ENCODE results near the gene LIME1. TPM values are rescaled to one million over a fixed set of nuclear protein-coding genes. Genes with fewer than 3 reads are reported as not detected.

The LIME1 gene
- total RNA-seq, 1 experiment from 2014 or later = 4.5 TPM

GRCh38 chr20:63746751-63747315 lies 10.4 kb downstream of the LIME1 start (continued):
- TF ChIP-seq NR3C1 (CRISPR knock-in tag; conservative IDR thresholded peaks at IDR 0.05; ENCODE audit: low read depth) (no peak), TP53 (CRISPR knock-in tag; IDR thresholded peaks at IDR 0.05) (no peak), FOXP4 (CRISPR knock-in tag; IDR thresholded peaks at IDR 0.05) (no peak)

- no peaks in the 10 kb centered on the region for H3K27me3 Mint-ChIP-seq (ENCODE audit: low read depth)
- H3K4me3 Mint-ChIP-seq = no peak overlapping the region
- CTCF ChIA-PET = interaction anchor here (0.9 kb wide), 1 partner anchor 27 kb away, joined by 3 read pairs; no protein-coding TSS in a partner anchor
- 0 out of 2 replicates have a peak, but pooled peaks cover 3% of the 10 kb centered on the region for H3K36me3 Mint-ChIP-seq
- DNase-seq (ENCODE audit: low spot score) = no peak
- POLR2A ChIA-PET = no interaction called here
- H3K4me1 Mint-ChIP-seq = peaks cover 6% of the 10 kb centered on the region
- H3K27ac Mint-ChIP-seq = no peak overlapping the region
- ATAC-seq = no peak
- H3K9me3 Mint-ChIP-seq = no peaks in the 10 kb centered on the region
- no peak for TF ChIP-seq AR (CRISPR knock-in tag; IDR thresholded peaks at IDR 0.05)
- TF ChIP-seq ETV6 (CRISPR knock-in tag; IDR thresholded peaks at IDR 0.05) = no peak
- no peak for TF ChIP-seq SMAD3 (CRISPR knock-in tag; IDR thresholded peaks at IDR 0.05; ENCODE audit: borderline replicate concordance)
- no peak for TF ChIP-seq FOXP4 (CRISPR knock-in tag; IDR thresholded peaks at IDR 0.05)
- no peak for TF ChIP-seq CBFB (CRISPR knock-in tag; IDR thresholded peaks at IDR 0.05; ENCODE audit: low read depth)
- TF ChIP-seq PRDM15 (CRISPR knock-in tag; IDR thresholded peaks at IDR 0.05) = no peak
- TF ChIP-seq FOXJ3 (CRISPR knock-in tag; IDR thresholded peaks at IDR 0.05; ENCODE audit: borderline replicate concordance) = no peak
Measured at GRCh38 chr20:63747622-63748069, 11.2 kb downstream of the LIME1 start.

GRCh38 chr20:63748070-63748933 lies 11.8 kb downstream of the LIME1 start:
- Mint-ChIP-seq H3K4me1 (peaks cover 10% of the 10 kb centered on the region), H3K9me3 (no peaks in the 10 kb centered on the region), H3K27me3 (ENCODE audit: low read depth) (no peaks in the 10 kb centered on the region), H3K4me3 (no peak overlapping the region), H3K27ac (no peak overlapping the region; the same call in 1 of the 2 replicates), H3K36me3 (0 out of 2 replicates have a peak, but pooled peaks cover 3% of the 10 kb centered on the region)
- ATAC-seq (no peak), DNase-seq (ENCODE audit: low spot score) (no peak)
- POLR2A ChIA-PET = no interaction called here
- CTCF ChIA-PET = interaction anchor here (0.9 to 2.6 kb wide), 3 partner anchors 8 to 225 kb away, joined by 3 to 8 read pairs (median 3); no protein-coding TSS in a partner anchor
- TF ChIP-seq ZSCAN18 (CRISPR knock-in tag; IDR thresholded peaks at IDR 0.05) = no peak
- no peak for TF ChIP-seq ZBTB21 (CRISPR knock-in tag; IDR thresholded peaks at IDR 0.05; ENCODE audit: borderline replicate concordance)
- TF ChIP-seq USF2 (CRISPR knock-in tag; IDR thresholded peaks at IDR 0.05) = no peak
- no peak for TF ChIP-seq STAT6 (CRISPR knock-in tag; conservative IDR thresholded peaks at IDR 0.05; ENCODE audit: low read depth)
- no peak for TF ChIP-seq ZNF121 (CRISPR knock-in tag; IDR thresholded peaks at IDR 0.05)

All from WTC11 (cell line).